ENCODE measurements around the gene PGM2L1.
"Not testable (repeated sequence)": the region's sequence is repeated elsewhere in the genome, so short reads cannot be mapped to it uniquely, and the experiment has no call there.

PGM2L1 gene

GRCh38 chr11:74347381-74347780, 50.9 kb downstream of the PGM2L1 start:
- peak; percentile 25 for DNase-seq (ENCODE audit: low read depth)
- no peak overlapping the region for H3K4me3 ChIP-seq (ENCODE audit: low read depth, low read length)

GRCh38 chr11:74345420-74345819, 52.8 kb downstream of the PGM2L1 start:
- H3K4me3 ChIP-seq (ENCODE audit: low read depth, low read length): no peak overlapping the region
- DNase-seq (ENCODE audit: low read depth): no peak

DNA sequence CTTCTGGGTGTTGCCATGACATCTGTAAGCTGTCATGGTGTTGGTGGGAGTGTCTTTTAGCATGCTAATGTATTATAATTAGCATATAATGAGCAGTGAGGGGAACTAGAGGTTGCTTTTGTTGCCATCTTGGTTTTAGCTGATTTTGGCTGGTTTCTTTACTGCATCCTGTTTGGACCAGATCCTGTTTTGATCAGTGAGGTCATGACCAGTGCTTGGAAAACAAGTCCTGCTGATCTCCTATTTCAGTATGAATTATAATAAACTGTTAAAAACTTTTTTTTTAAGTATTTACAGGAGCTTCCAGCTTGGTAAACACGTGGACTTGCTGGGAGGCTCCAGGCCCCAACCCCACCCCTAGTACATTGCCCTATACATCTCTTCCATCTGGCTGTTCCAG, 56.3 kb downstream of the PGM2L1 start:
- DNase-seq (ENCODE audit: low read depth): no peak
- H3K4me3 ChIP-seq (ENCODE audit: low read depth, low read length): no peak overlapping the region

DNA sequence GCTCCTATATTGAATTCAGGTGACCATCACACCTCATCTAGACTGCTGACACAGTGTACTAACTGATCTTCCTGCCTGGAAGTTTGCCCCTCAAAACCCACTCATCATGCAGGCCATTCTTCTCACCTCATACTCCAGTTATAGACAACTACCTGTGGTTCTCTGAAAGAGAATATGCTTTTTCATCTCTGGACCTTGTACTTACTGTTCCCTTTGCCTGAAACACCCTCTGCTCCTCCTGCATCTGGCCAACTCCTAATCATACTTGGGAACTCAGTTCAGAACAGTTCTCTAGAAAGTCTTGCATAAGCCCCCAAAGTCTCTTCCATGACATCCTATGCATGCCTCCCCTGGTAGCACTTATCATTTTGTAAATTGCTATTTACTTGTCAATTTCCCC, 58.6 kb downstream of the PGM2L1 start:
- H3K4me3 ChIP-seq (ENCODE audit: low read depth, low read length): no peak overlapping the region
- no peak for DNase-seq (ENCODE audit: low read depth)

DNA sequence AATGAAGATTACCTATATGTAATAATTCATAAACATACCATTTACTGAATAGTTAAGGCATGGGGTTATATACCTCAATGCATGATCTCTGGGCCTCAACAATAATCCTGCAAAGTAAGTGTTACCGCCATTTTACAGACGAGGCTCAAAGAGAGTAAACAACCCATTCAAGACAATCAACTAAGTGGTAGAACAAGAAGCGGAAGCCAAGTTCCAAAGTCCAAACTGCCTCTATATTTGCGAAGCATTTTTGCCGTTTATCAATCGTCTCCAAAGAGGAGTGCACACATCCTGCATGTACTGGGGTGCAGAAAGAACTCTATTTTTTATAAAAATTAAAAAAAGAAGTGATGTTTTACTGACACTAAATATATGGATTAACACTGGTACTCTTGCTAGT, 59.3 kb downstream of the PGM2L1 start:
- DNase-seq (ENCODE audit: low read depth): no peak
- no peak overlapping the region for H3K4me3 ChIP-seq (ENCODE audit: low read depth, low read length)

- DNase-seq (ENCODE audit: low read depth): no peak
- H3K4me3 ChIP-seq (ENCODE audit: low read depth, low read length): no peak overlapping the region
Observed at GRCh38 chr11:74333193-74333592, 65.0 kb downstream of the PGM2L1 start.

GRCh38 chr11:74332291-74332690, 65.9 kb downstream of the PGM2L1 start:
- H3K4me3 ChIP-seq (ENCODE audit: low read depth, low read length): no peak overlapping the region
- no peak for DNase-seq (ENCODE audit: low read depth)

- DNase-seq (ENCODE audit: low read depth); H3K4me3 ChIP-seq (ENCODE audit: low read depth, low read length): not testable (repeated sequence)
Observed at GRCh38 chr11:74331000-74331399, 67.2 kb downstream of the PGM2L1 start.

DNA sequence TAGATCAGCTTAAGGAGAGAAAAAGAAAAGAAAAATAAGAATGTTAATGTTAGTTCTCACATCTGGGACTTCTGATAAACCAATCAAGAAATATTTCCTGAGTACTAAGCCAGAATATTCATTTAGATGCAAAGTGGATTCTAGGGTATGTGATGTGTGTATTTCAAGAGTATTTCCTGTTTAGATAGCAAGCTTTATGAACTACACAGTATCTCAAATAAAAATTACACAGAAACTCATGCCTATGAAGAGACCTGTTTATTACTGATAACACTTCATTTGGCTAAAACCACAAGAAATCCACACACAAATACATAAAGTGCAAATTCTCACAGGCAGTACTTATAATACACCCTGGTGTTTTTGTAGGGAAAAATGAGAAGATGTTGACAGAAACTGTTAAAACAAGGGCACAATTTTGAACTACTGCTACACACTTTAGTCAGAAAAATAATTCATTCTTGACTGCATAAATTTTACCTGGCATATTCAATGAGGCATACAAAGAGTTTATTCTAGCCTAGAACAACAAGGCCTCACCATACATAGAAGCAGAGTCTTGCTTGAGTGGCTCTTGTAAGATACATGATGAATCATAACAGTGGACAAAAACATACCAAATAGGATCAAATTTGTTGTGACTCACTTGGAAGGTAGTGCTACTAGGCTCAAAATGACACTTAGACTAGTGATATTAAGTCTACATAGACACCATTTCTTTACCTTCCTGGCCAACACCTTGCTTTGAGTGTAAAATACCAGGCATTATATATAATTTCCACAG, 68.0 kb downstream of the PGM2L1 start:
- no peak overlapping the region for H3K4me3 ChIP-seq (ENCODE audit: low read depth, low read length)
- no peak for DNase-seq (ENCODE audit: low read depth)

DNA sequence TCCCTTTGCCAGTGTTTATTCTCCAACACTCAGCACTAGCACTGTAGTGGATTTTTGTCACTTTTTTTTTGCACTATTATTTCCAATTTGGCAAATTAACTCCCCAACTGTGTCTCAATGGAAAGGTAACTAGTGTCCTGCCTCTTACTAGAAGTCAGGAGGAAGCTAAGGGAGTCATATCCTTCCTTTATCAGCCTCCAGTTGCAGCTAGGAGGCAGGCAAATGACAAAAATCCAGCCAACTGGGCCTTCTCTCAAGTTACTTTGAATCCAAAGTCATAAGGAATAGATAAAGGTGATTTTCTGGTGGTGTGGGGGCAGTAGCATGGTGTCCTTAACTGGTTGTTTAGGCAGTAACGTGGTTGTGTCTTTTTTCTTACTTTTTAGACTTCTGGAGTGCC, 71.2 kb downstream of the PGM2L1 start:
- H3K4me3 ChIP-seq (ENCODE audit: low read depth, low read length): no peak overlapping the region
- DNase-seq (ENCODE audit: low read depth): no peak

DNA sequence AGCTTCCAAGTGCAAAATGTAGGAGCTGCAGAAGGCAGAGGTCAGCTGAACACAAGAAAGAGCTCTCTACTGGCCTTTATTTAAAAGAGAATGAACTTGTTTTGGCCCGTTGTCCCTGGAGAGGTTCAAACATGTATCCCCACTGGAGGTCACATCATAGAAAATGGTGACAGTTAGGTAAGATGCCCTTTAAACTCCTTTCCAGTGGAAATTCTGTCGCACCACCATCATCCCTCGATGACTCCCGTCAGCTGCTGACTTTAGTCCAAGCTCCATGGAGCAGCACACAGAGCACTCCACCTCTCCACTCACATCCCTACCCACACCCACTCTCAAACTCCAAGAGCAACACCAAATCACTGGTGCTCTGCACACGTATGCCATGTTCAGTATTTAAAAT, 71.6 kb downstream of the PGM2L1 start:
- H3K4me3 ChIP-seq (ENCODE audit: low read depth, low read length): no peak overlapping the region
- DNase-seq (ENCODE audit: low read depth): no peak

GRCh38 chr11:74325649-74326645, 72.3 kb downstream of the PGM2L1 start:
- H3K4me3 ChIP-seq (ENCODE audit: low read depth, low read length): no peak overlapping the region
- peak; percentile 86 for DNase-seq (ENCODE audit: low read depth)

DNA sequence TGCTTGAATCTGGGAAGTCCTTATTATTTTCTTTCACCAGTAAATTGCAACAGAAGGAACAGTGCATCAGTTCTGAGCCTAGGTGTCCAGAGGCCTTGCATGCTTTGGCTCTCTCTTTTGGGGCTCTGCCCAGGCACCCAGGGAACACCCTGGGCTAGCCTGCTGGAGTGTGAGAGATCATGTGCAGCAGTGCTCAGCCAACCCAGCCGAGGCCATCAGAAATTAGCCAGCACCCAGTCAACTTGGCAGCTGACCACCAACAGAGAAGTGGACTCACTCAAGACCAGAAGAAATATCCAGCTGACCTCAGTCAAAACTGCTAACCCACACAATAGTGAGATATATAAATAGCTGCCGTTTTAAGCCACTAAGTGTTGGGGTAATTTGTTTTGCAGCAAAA, 75.6 kb downstream of the PGM2L1 start:
- no peak for DNase-seq (ENCODE audit: low read depth)
- no peak overlapping the region for H3K4me3 ChIP-seq (ENCODE audit: low read depth, low read length)

DNA sequence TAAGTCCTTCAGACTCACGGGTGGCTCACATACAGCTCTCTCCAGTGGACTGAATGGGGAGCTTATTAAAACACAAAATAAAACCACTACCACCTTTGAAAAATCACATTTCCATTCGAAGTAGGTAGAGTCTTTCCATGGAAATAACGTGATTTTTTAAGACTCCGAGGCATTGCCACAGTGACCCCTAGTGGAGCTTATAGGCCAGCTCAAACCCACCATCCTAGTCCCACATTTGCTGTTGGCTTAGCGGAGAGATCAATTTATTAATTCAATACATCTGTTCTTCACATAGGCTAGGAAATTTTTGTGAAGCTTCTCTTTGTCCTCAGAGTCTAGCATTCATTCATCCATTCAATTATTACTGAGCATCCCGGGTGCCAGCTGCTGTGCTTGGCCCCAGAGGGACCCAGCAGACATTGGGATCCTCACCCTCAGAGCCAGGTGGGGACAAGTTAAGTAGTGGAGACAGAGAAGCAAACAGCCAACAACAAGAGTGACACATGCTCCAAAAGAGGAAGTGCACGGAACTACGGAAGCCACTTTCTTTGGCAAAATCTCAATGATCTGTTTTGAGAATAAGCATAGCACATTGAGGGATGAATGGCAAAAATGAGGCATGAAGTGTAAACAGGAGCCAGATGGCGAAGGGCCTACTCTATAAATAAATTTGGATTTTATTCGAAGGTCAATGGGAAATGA, 76.6 kb downstream of the PGM2L1 start:
- DNase-seq (ENCODE audit: low read depth): no peak
- no peak overlapping the region for H3K4me3 ChIP-seq (ENCODE audit: low read depth, low read length)

- no peak overlapping the region for H3K4me3 ChIP-seq (ENCODE audit: low read depth, low read length)
- DNase-seq (ENCODE audit: low read depth): no peak
Observed at GRCh38 chr11:74320538-74320937, 77.7 kb downstream of the PGM2L1 start.

GRCh38 chr11:74319139-74319816, 79.0 kb downstream of the PGM2L1 start:
- no peak overlapping the region for H3K4me3 ChIP-seq (ENCODE audit: low read depth, low read length)
- DNase-seq (ENCODE audit: low read depth): peak; percentile 93

- no peak overlapping the region for H3K4me3 ChIP-seq (ENCODE audit: low read depth, low read length)
- peak; percentile 43 for DNase-seq (ENCODE audit: low read depth)
Observed at GRCh38 chr11:74318241-74318932, 79.8 kb downstream of the PGM2L1 start.

DNA sequence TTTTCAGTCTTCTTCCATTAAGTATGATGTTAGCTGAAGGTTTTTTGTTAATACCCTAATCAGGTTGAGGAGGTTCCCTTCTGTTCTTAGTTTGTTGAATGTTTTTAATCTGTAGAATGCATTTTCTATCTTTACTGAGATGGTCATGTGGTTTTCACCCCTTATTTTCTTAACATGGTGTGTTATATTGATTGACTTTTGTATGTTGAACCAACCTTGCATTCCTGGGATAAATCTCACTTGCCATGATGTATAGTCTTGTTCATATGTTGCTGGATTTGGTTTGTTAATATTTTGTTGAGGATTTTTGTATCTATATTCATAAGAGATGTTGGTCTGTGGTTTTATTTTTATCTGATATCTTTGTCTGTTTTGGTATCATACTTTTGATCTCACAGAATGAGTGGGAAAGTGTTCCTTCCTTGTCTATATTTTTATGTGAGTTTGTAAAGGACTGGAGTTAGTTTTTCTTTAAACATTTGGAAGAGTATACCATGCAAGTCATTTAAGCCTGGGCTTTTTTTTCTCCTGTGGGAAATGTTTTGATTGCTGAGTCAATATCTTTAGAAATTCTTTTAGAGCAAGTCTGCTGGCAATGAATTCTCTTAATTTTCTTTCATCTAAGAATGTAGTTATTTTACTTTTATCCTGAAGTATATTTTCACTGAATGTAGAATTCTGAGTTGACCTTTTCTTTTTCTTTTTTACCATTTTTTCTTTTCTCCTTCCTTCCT, 81.3 kb downstream of the PGM2L1 start:
- DNase-seq (ENCODE audit: low read depth): no peak
- no peak overlapping the region for H3K4me3 ChIP-seq (ENCODE audit: low read depth, low read length)

Measured in skeletal muscle cell (primary cell).